IMR-90 (cell line): Measurements from ENCODE around the gene ATG2A. TPM values are rescaled to one million over a fixed set of nuclear protein-coding genes. Genes with fewer than 3 reads are reported as not detected.

ENCODE experiments used
- ATAC-seq: fragments of 200-7000 bp; cut with Tn5 transposase; 2 replicates; pipeline ENCODE4 v1.9.1; 2020; ENCODE audit warnings: low read depth, mild to moderate bottlenecking, moderate library complexity
- BruUV-seq: library from RNA; stranded (reverse); fragments of 400-500 nt; replicated peaks from 2 replicates; lab custom pipeline; 2021; lab: Mats Ljungman, UMichigan
- CTCF ChIA-PET: fragments of 300-600 bp; formaldehyde crosslinking; extraction: SDS; loops from one replicate; lab custom pipeline; 2021; ENCODE audit warnings: antibody characterized with exemption; lab: Yijun Ruan, JAX
- POLR2A ChIA-PET: fragments of 300-600 bp; sonication (Branson Sonifier 250); formaldehyde crosslinking; loops from one replicate; lab custom pipeline; 2022; ENCODE audit warnings: antibody characterized with exemption; ENCODE audit not compliant: unreplicated experiment; lab: Charles Lee
- DNase-seq: peaks from one replicate; pipeline ENCODE4 v3.0.0; 2013
- H2AFZ ChIP-seq: replicated peaks from 2 replicates; pipeline ENCODE3; 2013; ENCODE audit warnings: low read length, mild to moderate bottlenecking; ENCODE audit not compliant: poor library complexity
- H2AK5ac ChIP-seq: 2 replicates; pipeline ENCODE4 v1.6.1; 2013; ENCODE audit warnings: low read depth, low read length, inconsistent platforms
- H2AK9ac ChIP-seq: replicated peaks from 2 replicates; pipeline ENCODE3; 2013; ENCODE audit warnings: mild to moderate bottlenecking, low read depth, low read length, moderate library complexity; ENCODE audit not compliant: poor library complexity
- H2BK120ac ChIP-seq: 2 replicates; pipeline ENCODE4 v1.6.1; 2013; ENCODE audit warnings: low read depth, low read length, inconsistent platforms
- H2BK15ac ChIP-seq: 3 replicates; pipeline ENCODE4 v1.6.1; 2013; ENCODE audit warnings: low read depth, low read length, inconsistent platforms
- H2BK20ac ChIP-seq: 2 replicates; pipeline ENCODE4 v1.6.1; 2013; ENCODE audit warnings: low read depth, mild to moderate bottlenecking, inconsistent platforms, low read length, moderate library complexity
- H2BK5ac ChIP-seq: 2 replicates; pipeline ENCODE4 v1.6.1; 2013; ENCODE audit warnings: mild to moderate bottlenecking, low read depth, low read length, inconsistent platforms; ENCODE audit not compliant: poor library complexity, severe bottlenecking
- H3K14ac ChIP-seq: replicated peaks from 2 replicates; pipeline ENCODE4 v1.6.1; 2013; ENCODE audit warnings: low read depth, low read length, inconsistent platforms
- H3K18ac ChIP-seq: 2 replicates; pipeline ENCODE4 v1.6.1; 2013; ENCODE audit warnings: low read depth, low read length, control low read depth
- H3K23ac ChIP-seq: 2 replicates; pipeline ENCODE4 v1.6.1; 2013; ENCODE audit warnings: low read depth, low read length, inconsistent platforms
- H3K27ac ChIP-seq: 2 replicates; pipeline ENCODE4 v1.5.1; 2013; ENCODE audit warnings: mild to moderate bottlenecking, control low read depth, low read length; ENCODE audit not compliant: insufficient read depth
- H3K27me3 ChIP-seq: 2 replicates; pipeline ENCODE4 v1.6.1; 2013; ENCODE audit warnings: low read length; ENCODE audit not compliant: control insufficient read depth, insufficient read depth
- H3K36me3 ChIP-seq: 2 replicates; pipeline ENCODE4 v1.6.1; 2013; ENCODE audit warnings: low read length, mixed read lengths; ENCODE audit not compliant: control insufficient read depth, insufficient read depth
- H3K4ac ChIP-seq: 2 replicates; pipeline ENCODE4 v1.6.1; 2013; ENCODE audit warnings: low read depth, low read length, inconsistent platforms
- H3K4me1 ChIP-seq: 2 replicates; pipeline ENCODE4 v1.6.1; 2013; ENCODE audit warnings: low read length, mixed read lengths; ENCODE audit not compliant: control insufficient read depth, insufficient read depth
- H3K4me2 ChIP-seq: 2 replicates; pipeline ENCODE4 v1.6.1; 2013; ENCODE audit warnings: low read depth, mild to moderate bottlenecking, control low read depth, low read length, moderate library complexity
- H3K4me3 ChIP-seq: 2 replicates; pipeline ENCODE4 v1.5.1; 2013; ENCODE audit warnings: low read depth, mild to moderate bottlenecking, control low read depth, low read length, moderate library complexity; ENCODE audit not compliant: insufficient read depth
- H3K56ac ChIP-seq: 2 replicates; pipeline ENCODE4 v1.6.1; 2013; ENCODE audit warnings: low read length, inconsistent platforms; ENCODE audit not compliant: insufficient read depth; ENCODE audit errors: extremely low read depth
- H3K79me1 ChIP-seq, 2 experiments: 2 replicates each; pipeline ENCODE4 v1.6.1; 2013; ENCODE audit warnings: low read length in 2 of 2, inconsistent platforms in 1 of 2, low read depth in 1 of 2
- H3K9ac ChIP-seq: 2 replicates; pipeline ENCODE4 v1.6.1; 2013; ENCODE audit warnings: low read depth, low read length, control low read depth
- H3K9me1 ChIP-seq: 2 replicates; pipeline ENCODE4 v1.6.1; 2013; ENCODE audit warnings: low read length, inconsistent platforms; ENCODE audit not compliant: insufficient read depth
- H3K9me3 ChIP-seq: 2 replicates; pipeline ENCODE4 v1.6.1; 2013; ENCODE audit warnings: low read length; ENCODE audit not compliant: control insufficient read depth, insufficient read depth
- H4K20me1 ChIP-seq: 2 replicates; pipeline ENCODE4 v1.6.1; 2013; ENCODE audit warnings: low read length, inconsistent platforms; ENCODE audit not compliant: insufficient read depth
- H4K5ac ChIP-seq: 2 replicates; pipeline ENCODE4 v1.6.1; 2013; ENCODE audit warnings: mild to moderate bottlenecking, low read depth, low read length, control low read depth
- H4K8ac ChIP-seq, 2 experiments: 2 replicates each; pipeline ENCODE4 v1.6.1; 2013; ENCODE audit warnings: low read depth in 2 of 2, low read length in 2 of 2, control low read depth in 1 of 2, inconsistent platforms in 1 of 2
- H4K91ac ChIP-seq: 2 replicates; pipeline ENCODE4 v1.6.1; 2013; ENCODE audit warnings: low read depth, low read length, inconsistent platforms; ENCODE audit not compliant: insufficient read depth
- CEBPB ChIP-seq: IDR thresholded peaks from 2 replicates; pipeline ENCODE4 v1.6.1; 2012; ENCODE audit warnings: low read depth, low read length, improper control_type of control experiment
- CHD1 ChIP-seq: IDR thresholded peaks from 2 replicates; pipeline ENCODE4 v1.6.1; 2012; ENCODE audit warnings: low read depth, low read length, improper control_type of control experiment
- FOS ChIP-seq: fragments of 150-350 bp; IDR thresholded peaks from 2 replicates; pipeline ENCODE4 v1.6.1; 2016; ENCODE audit warnings: low read depth, low read length
- RAD21 ChIP-seq: IDR thresholded peaks from 2 replicates; pipeline ENCODE4 v1.6.1; 2012; ENCODE audit warnings: low read length, improper control_type of control experiment
- WGBS, 2 experiments: methylation state at CpG; one replicate each; pipeline versions ENCODE4 v1.1.5 to v1.1.7; 2013; ENCODE audit warnings: missing lambda C conversion rate in 2 of 2; ENCODE audit not compliant: insufficient read length in 1 of 2; ENCODE audit errors: extremely low coverage in 2 of 2; 5-methylcytosine and 5-hydroxymethylcytosine counted together
- dilution Hi-C: fragments of 300-500 bp; cut with HindIII; formaldehyde crosslinking; loops from one replicate; pipeline ENCODE4 v1.14.3; 2018; ENCODE audit warnings: low sequenced_read_pairs; ENCODE audit not compliant: unreplicated experiment
- in situ Hi-C: fragments of 300-500 bp; cut with MboI; formaldehyde crosslinking; loops from 3 replicates; pipeline ENCODE4 v1.14.3; 2019; ENCODE audit warnings: low sequenced_read_pairs, inconsistent platforms, mixed read lengths
- intact Hi-C: fragments of 100-400 bp; cut with micrococcal nuclease; formaldehyde crosslinking; loops from 2 replicates; pipeline ENCODE4 v1.10.0; 2022
- polyA plus RNA-seq, 3 experiments: library from polyadenylated mRNA; depleted of rRNA; stranded (reverse); fragments of >200 nt; gene quantifications; 2 replicates each; pipeline ENCODE4 v1.2.3, GENCODE V29; 2012; ENCODE audit warnings: low replicate concordance in 1 of 3
- total RNA-seq: library from RNA; depleted of rRNA; stranded (reverse); fragments of >200 nt; gene quantifications from 2 replicates; pipeline ENCODE4 v1.2.3, GENCODE V29; 2012
- TF ChIP-seq, protein P1 (sequence below): conservative IDR thresholded peaks from 2 replicates; pipeline ENCODE4 v1.5.1; 2012; ENCODE audit warnings: mild to moderate bottlenecking, low read depth, low read length, improper control_type of control experiment

The ATG2A gene
- total and polyA plus RNA-seq, 2 of the 4 experiments (the other 2 are of a cell fraction), result 3.2 to 10.5 TPM

DNA sequence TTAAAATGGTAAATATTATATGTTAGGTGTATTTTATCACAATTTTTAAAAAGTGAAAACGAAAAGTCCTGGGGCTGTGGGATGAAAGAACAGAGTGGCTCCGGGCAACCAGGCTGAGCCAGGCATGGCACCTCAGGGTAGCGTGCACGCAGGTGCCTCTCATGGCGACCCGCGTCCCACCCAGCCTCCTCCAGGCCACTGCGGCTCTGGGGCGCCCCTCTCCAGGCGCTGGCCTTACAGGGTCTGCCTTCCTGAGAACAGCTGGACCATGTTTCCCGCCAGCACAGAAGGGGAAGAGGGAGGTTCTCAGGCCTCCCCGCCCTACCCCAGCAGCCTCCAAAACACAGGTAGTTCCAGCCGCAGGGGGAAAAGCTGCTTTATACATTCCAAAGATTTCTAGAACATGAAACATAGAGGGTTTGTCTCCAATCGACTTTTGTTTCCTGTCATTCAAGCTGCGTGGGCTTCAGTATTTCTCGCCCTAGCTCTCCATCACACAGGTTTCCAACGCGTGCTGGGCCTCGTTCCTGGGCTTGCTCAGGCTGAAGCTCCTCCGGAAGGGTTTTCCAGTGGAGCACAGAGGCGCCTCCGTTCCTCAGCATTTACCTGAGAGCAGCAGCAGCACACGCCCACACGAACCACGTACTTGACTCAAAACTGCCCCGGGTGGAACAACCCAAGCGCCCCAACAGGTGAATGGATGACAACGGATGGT is 49.1 kb downstream of the ATG2A start (continued):
- TF ChIP-seq, protein P1, sequence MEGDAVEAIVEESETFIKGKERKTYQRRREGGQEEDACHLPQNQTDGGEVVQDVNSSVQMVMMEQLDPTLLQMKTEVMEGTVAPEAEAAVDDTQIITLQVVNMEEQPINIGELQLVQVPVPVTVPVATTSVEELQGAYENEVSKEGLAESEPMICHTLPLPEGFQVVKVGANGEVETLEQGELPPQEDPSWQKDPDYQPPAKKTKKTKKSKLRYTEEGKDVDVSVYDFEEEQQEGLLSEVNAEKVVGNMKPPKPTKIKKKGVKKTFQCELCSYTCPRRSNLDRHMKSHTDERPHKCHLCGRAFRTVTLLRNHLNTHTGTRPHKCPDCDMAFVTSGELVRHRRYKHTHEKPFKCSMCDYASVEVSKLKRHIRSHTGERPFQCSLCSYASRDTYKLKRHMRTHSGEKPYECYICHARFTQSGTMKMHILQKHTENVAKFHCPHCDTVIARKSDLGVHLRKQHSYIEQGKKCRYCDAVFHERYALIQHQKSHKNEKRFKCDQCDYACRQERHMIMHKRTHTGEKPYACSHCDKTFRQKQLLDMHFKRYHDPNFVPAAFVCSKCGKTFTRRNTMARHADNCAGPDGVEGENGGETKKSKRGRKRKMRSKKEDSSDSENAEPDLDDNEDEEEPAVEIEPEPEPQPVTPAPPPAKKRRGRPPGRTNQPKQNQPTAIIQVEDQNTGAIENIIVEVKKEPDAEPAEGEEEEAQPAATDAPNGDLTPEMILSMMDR, result no peak
- no peak for TF ChIP-seq CHD1

DNA sequence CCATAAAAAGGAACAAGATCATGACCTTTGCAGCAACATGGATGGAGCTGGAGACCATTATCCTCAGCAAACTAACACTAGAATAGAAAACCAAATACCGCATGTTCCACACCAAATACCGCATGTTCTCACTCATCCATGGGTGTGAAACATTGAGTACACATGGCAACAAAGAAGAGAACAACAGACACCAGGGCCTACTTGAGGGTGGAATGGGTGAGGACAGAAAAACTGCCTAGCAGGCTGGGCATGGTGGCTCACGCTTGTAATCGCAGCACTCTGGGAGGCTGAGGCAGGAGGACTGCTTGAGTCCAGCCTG is 50.9 kb downstream of the ATG2A start:
- peak overlapping the region; percentile 72 for H2BK5ac ChIP-seq
- peak overlapping the region; percentile 94 for H2AK5ac ChIP-seq
- peak overlapping the region; percentile 81 for H3K4ac ChIP-seq
- no peak overlapping the region; the same call in 1 of the 2 replicates for H3K4me2 ChIP-seq
- H2AK9ac ChIP-seq, result no peak overlapping the region
- no peaks in the 10 kb centered on the region for H3K27me3 ChIP-seq
- H3K56ac ChIP-seq, result no peak overlapping the region; the same call in 1 of the 2 replicates
- peak overlapping the region; percentile 8; the same call in 1 of the 2 replicates for H3K27ac ChIP-seq
- H3K4me3 ChIP-seq, result no peak overlapping the region
- H3K23ac ChIP-seq, result peak overlapping the region; percentile 73
- H3K36me3 ChIP-seq, result peaks cover 10% of the 10 kb centered on the region
- H2AFZ ChIP-seq, result no peak overlapping the region
- H3K18ac ChIP-seq, result peak overlapping the region; percentile 6; the same call in 1 of the 2 replicates
- H4K5ac ChIP-seq, result no peak overlapping the region
- peak overlapping the region; percentile 82 for H3K14ac ChIP-seq
- H4K8ac ChIP-seq, result peak overlapping the region; percentile 33 to 50; a peak in 2 of 4 replicates
- intact Hi-C loops (no loop called here), in situ Hi-C loops (no loop called here), dilution Hi-C loops (no loop called here)
- peak overlapping the region; percentile 70 for H2BK120ac ChIP-seq
- no peak for TF ChIP-seq FOS
- TF ChIP-seq RAD21, result no peak
- TF ChIP-seq CEBPB, result no peak
- WGBS, 2 experiments, result no CpG with 5 or more reads among the region's 4 CpGs
- BruUV-seq, result no TSS peak
- H4K91ac ChIP-seq, result 0 out of 2 replicates have a peak overlapping the region, but pooled peaks have one; percentile 23
- H3K9me1 ChIP-seq, result peaks cover 46% of the 10 kb centered on the region
- DNase-seq (no peak), ATAC-seq (no peak)
- H3K9me3 ChIP-seq, result no peaks in the 10 kb centered on the region
- ChIA-PET POLR2A (no interaction called here), CTCF (no interaction called here)
- H3K4me1 ChIP-seq, result peaks cover 60% of the 10 kb centered on the region
- H4K20me1 ChIP-seq, result peaks cover 80% of the 10 kb centered on the region
- peak overlapping the region; percentile 84; the same call in 1 of the 2 replicates for H2BK20ac ChIP-seq
- no peak overlapping the region for H3K9ac ChIP-seq
- peak overlapping the region; percentile 73; the same call in 1 of the 3 replicates for H2BK15ac ChIP-seq
- H3K79me1 ChIP-seq, result peaks cover 15 to 85% of the 10 kb centered on the region in 2 experiments; a peak in 3 of 4 replicates
